ENCODE measurements around the gene AMER1.

AMER1 gene

GRCh38 chrX:64187762-64188150 lies 17.8 kb downstream of the AMER1 start:
- no peak for DNase-seq (ENCODE audit: low spot score)
- TF ChIP-seq, protein P1, sequence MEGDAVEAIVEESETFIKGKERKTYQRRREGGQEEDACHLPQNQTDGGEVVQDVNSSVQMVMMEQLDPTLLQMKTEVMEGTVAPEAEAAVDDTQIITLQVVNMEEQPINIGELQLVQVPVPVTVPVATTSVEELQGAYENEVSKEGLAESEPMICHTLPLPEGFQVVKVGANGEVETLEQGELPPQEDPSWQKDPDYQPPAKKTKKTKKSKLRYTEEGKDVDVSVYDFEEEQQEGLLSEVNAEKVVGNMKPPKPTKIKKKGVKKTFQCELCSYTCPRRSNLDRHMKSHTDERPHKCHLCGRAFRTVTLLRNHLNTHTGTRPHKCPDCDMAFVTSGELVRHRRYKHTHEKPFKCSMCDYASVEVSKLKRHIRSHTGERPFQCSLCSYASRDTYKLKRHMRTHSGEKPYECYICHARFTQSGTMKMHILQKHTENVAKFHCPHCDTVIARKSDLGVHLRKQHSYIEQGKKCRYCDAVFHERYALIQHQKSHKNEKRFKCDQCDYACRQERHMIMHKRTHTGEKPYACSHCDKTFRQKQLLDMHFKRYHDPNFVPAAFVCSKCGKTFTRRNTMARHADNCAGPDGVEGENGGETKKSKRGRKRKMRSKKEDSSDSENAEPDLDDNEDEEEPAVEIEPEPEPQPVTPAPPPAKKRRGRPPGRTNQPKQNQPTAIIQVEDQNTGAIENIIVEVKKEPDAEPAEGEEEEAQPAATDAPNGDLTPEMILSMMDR (IDR thresholded peaks at IDR 0.05; ENCODE audit: extremely low read depth, insufficient read depth, missing control alignments): no peak
- in situ Hi-C loops (cut with MboI; ENCODE audit: low pct_unique_long_range_greater_than_20kb, low sequenced_read_pairs, unreplicated experiment): no loop called here

DNA sequence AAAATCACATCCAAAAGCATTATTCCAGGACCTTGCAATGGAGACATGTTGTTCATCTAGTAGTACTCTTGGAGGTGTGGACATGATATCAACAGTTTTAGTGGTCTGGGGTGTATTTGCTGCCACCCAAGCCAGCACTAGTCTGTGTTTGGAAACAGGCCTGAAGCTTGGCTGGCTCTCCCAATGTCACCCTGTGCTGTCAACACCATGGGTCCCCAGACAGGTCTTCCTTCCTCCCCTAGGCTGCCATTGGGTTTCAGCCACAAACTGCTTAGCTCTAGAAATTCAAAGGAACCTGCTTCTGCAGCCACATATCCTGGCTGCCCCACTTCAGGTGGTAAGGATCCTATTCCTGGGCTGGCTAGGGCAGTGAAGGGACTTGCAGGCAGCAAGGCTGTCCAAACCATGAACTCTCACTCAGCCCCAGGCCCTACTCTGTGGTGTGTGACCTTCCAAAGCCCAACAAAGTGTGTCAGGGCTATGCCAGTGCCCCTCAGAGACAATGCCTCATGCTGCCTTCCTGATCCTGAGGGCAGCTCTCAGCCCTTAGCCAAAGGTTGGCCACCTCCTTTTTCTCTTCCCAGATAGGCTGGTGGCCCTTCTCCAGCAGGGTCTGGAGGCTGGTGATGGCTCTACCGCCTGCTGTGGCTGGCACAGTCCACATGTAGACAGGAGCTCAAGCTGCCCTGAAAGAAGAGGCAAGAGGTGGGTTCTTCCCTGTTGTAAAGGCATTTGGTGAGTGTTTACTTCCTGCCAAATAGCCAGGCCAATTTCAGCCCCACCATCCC lies 18.3 kb downstream of the AMER1 start:
- DNase-seq (ENCODE audit: low spot score): no peak
- in situ Hi-C loops (cut with MboI; ENCODE audit: low pct_unique_long_range_greater_than_20kb, low sequenced_read_pairs, unreplicated experiment): no loop called here
- TF ChIP-seq, protein P1 (IDR thresholded peaks at IDR 0.05; ENCODE audit: extremely low read depth, insufficient read depth, missing control alignments): no peak

DNA sequence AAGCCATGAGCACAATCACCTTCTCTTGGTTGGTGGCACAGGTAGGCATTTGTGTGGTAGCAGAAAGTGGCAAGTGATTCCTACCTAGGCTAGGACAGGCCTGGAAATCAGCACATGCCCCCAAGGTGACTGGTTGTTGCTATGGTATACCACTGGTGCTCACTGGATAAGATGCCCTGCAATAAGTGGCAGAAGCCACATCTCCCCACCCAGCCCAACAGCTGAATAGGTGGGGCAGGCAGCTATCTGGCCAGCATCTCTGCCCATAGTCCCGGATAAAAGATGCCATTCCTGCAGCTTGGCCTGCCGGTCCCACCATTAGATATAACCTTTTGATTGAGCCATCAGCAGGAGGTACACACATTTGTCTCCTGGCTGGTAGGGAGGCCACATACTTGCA lies 21.1 kb downstream of the AMER1 start:
- DNase-seq (ENCODE audit: low spot score): no peak
- TF ChIP-seq, protein P1 (IDR thresholded peaks at IDR 0.05; ENCODE audit: extremely low read depth, insufficient read depth, missing control alignments): no peak
- in situ Hi-C loops (cut with MboI; ENCODE audit: low pct_unique_long_range_greater_than_20kb, low sequenced_read_pairs, unreplicated experiment): no loop called here

- TF ChIP-seq, protein P1 (IDR thresholded peaks at IDR 0.05; ENCODE audit: extremely low read depth, insufficient read depth, missing control alignments): no peak
- DNase-seq (ENCODE audit: low spot score): no peak
- in situ Hi-C loops (cut with MboI; ENCODE audit: low pct_unique_long_range_greater_than_20kb, low sequenced_read_pairs, unreplicated experiment): no loop called here
These were observed 23.3 kb downstream of the AMER1 start for GRCh38 chrX:64182208-64182607.

- TF ChIP-seq, protein P1 (IDR thresholded peaks at IDR 0.05; ENCODE audit: extremely low read depth, insufficient read depth, missing control alignments): no peak
- in situ Hi-C loops (cut with MboI; ENCODE audit: low pct_unique_long_range_greater_than_20kb, low sequenced_read_pairs, unreplicated experiment): no loop called here
- DNase-seq (ENCODE audit: low spot score): no peak
These were observed 28.6 kb downstream of the AMER1 start for GRCh38 chrX:64176876-64177275.

DNA sequence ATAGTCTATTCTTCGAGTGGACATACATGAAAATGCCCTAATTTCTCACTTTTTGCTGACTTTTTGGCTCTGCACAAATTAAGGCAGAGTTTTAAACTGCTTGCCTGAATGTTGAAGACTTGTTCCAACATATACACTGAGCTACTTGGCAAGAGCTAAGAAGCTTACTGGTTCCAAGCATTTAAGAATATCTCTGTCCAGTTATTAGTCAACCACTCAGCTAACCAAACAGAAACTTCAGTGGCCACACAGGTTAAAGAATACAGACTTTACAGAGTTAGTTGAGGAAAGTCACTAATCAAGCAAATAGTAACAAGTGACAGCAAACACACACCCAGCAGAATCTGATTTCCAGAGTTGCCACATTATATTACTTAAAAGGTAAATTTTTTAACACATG lies 35.5 kb downstream of the AMER1 start:
- in situ Hi-C loops (cut with MboI; ENCODE audit: low pct_unique_long_range_greater_than_20kb, low sequenced_read_pairs, unreplicated experiment): no loop called here
- TF ChIP-seq, protein P1 (IDR thresholded peaks at IDR 0.05; ENCODE audit: extremely low read depth, insufficient read depth, missing control alignments): no peak
- no peak for DNase-seq (ENCODE audit: low spot score)
